Stimulated activated effector memory CD8-positive, alpha-beta T cell treated with anti-CD3 and anti-CD28 coated beads, Interleukin-12 subunit alpha, Interleukin-12 subunit beta, amount 100 ng/mL, for 72 hours (primary cell): ENCODE data around the gene DSTN.

Experiments
- ATAC-seq: fragments of 150-1000 bp; cut with Tn5 transposase; 2 replicates; pipeline ENCODE4 v1.10.0; 2021
- DNase-seq, 2 donors: peaks; one replicate each; pipeline ENCODE4 v3.0.0; 2021 to 2022; ENCODE audit warnings: low spot score in 2 of 2
- H3K27ac Mint-ChIP-seq: one replicate; pipeline ENCODE4 v1.8.0; 2022; ENCODE audit warnings: mild to moderate bottlenecking, mixed read lengths
- H3K36me3 Mint-ChIP-seq: one replicate; pipeline ENCODE4 v1.8.0; 2022; ENCODE audit warnings: mild to moderate bottlenecking, mixed read lengths
- H3K4me1 Mint-ChIP-seq: one replicate; pipeline ENCODE4 v1.8.0; 2022; ENCODE audit warnings: mixed read lengths
- H3K4me3 Mint-ChIP-seq: one replicate; pipeline ENCODE4 v1.8.0; 2022; ENCODE audit warnings: mild to moderate bottlenecking, mixed read lengths
- H3K9me3 Mint-ChIP-seq: one replicate; pipeline ENCODE4 v1.8.0; 2022; ENCODE audit warnings: mixed read lengths

The DSTN gene

GRCh38 chr20:17586250-17586649 is 16.4 kb downstream of the DSTN start:
- H3K27ac Mint-ChIP-seq: no peak overlapping the region
- no peak for ATAC-seq
- no peaks in the 10 kb centered on the region for H3K36me3 Mint-ChIP-seq
- peaks cover 15% of the 10 kb centered on the region for H3K4me1 Mint-ChIP-seq
- no peak overlapping the region for H3K4me3 Mint-ChIP-seq
- no peak for DNase-seq
- H3K9me3 Mint-ChIP-seq: no peaks in the 10 kb centered on the region

- ATAC-seq: no peak
- Mint-ChIP-seq H3K9me3 (no peaks in the 10 kb centered on the region), H3K4me3 (no peak overlapping the region), H3K27ac (no peak overlapping the region), H3K36me3 (no peaks in the 10 kb centered on the region), H3K4me1 (peaks cover 11% of the 10 kb centered on the region)
- no peak for DNase-seq
Measured at GRCh38 chr20:17587148-17587547, 17.3 kb downstream of the DSTN start.

DNA sequence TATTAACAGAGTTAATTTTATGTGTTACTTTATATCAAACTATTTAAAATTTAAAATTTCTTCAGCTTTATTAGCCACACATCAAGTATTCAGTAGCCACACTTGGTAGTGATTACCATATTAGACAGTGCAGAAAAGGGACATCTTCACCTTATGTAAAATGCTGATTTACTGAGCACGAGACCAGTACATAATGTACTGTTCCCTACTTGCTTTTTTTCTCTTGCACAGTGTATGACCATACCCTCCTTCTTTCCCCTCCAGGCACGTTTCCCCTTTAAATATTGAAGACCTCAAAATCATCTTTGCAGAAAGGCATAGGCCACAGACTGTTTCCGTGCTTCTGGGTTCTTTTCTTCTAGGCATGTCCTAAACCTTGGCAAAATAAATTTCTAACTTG is 17.9 kb downstream of the DSTN start:
- peaks cover 15% of the 10 kb centered on the region for H3K4me1 Mint-ChIP-seq
- H3K36me3 Mint-ChIP-seq: no peaks in the 10 kb centered on the region
- ATAC-seq (no peak), DNase-seq (no peak)
- H3K27ac Mint-ChIP-seq: no peak overlapping the region
- H3K9me3 Mint-ChIP-seq: no peaks in the 10 kb centered on the region
- H3K4me3 Mint-ChIP-seq: no peak overlapping the region

- Mint-ChIP-seq H3K36me3 (no peaks in the 10 kb centered on the region), H3K4me1 (peaks cover 23% of the 10 kb centered on the region), H3K4me3 (no peak overlapping the region), H3K27ac (no peak overlapping the region), H3K9me3 (no peaks in the 10 kb centered on the region)
- ATAC-seq (no peak), DNase-seq (no peak)
Measured at GRCh38 chr20:17589161-17589834, 19.4 kb downstream of the DSTN start.

- Mint-ChIP-seq H3K9me3 (no peaks in the 10 kb centered on the region), H3K4me1 (peaks cover 28% of the 10 kb centered on the region), H3K36me3 (no peaks in the 10 kb centered on the region), H3K4me3 (no peak overlapping the region), H3K27ac (no peak overlapping the region)
- ATAC-seq: no peak
- no peak for DNase-seq
Measured at GRCh38 chr20:17590245-17590644, 20.4 kb downstream of the DSTN start.

- peaks cover 45% of the 10 kb centered on the region for H3K4me1 Mint-ChIP-seq
- no peak for ATAC-seq
- H3K9me3 Mint-ChIP-seq: no peaks in the 10 kb centered on the region
- no peak overlapping the region for H3K27ac Mint-ChIP-seq
- no peaks in the 10 kb centered on the region for H3K36me3 Mint-ChIP-seq
- no peak overlapping the region for H3K4me3 Mint-ChIP-seq
- no peak for DNase-seq
Measured at GRCh38 chr20:17593902-17594301, 24.0 kb downstream of the DSTN start.

GRCh38 chr20:17594443-17594842 is 24.6 kb downstream of the DSTN start:
- no peak for ATAC-seq
- H3K27ac Mint-ChIP-seq: no peak overlapping the region
- no peak overlapping the region for H3K4me3 Mint-ChIP-seq
- H3K9me3 Mint-ChIP-seq: no peaks in the 10 kb centered on the region
- DNase-seq: no peak
- no peaks in the 10 kb centered on the region for H3K36me3 Mint-ChIP-seq
- H3K4me1 Mint-ChIP-seq: peaks cover 45% of the 10 kb centered on the region

DNA sequence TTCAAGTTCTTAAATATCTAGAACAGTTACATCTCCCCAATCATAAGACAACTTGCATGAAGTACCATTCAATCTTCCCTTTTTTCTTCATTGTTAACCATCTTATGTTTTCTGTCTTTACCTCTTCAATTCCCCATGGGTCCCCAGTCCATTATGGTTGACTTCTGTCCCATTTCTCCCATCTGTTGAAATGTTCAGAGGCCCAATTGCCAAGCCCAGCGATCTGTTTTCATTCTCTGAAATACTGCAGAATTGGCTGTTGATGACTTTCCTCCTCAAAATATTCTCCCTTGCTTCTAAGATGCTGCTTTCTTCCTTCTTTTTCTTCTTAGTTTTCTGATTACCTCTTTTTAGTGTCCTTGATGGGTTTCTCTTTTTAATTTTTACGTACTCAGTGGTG is 26.0 kb downstream of the DSTN start:
- H3K9me3 Mint-ChIP-seq: no peaks in the 10 kb centered on the region
- H3K36me3 Mint-ChIP-seq: peaks cover 4% of the 10 kb centered on the region
- H3K4me1 Mint-ChIP-seq: peaks cover 45% of the 10 kb centered on the region
- H3K27ac Mint-ChIP-seq: no peak overlapping the region
- no peak overlapping the region for H3K4me3 Mint-ChIP-seq
- DNase-seq (no peak), ATAC-seq (no peak)

GRCh38 chr20:17598013-17598550 is 28.2 kb downstream of the DSTN start:
- Mint-ChIP-seq H3K9me3 (no peaks in the 10 kb centered on the region), H3K27ac (no peak overlapping the region), H3K4me3 (no peak overlapping the region), H3K4me1 (peaks cover 44% of the 10 kb centered on the region), H3K36me3 (peaks cover 17% of the 10 kb centered on the region)
- ATAC-seq (no peak), DNase-seq (no peak)

DNA sequence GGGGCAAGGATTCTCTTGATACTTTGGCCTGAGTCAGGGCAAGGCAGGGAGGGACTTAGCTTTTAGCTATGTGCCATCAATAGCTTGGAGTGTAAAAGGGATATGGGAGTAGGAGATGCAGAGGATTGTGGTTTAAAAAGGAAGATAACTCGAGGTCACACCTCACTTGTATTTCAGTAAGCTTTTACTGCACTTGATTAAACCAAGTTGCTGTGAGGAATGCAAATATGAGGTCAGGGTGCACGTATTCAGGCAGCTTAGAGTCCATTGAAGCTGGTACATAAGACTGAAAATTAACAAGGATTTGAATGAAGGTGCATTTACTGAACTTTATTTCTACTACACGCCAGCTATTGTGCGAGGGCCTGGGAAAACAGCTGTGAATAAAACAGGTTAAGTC is 32.1 kb downstream of the DSTN start:
- Mint-ChIP-seq H3K36me3 (peaks cover 31% of the 10 kb centered on the region), H3K27ac (no peak overlapping the region), H3K4me3 (no peak overlapping the region), H3K4me1 (peaks cover 12% of the 10 kb centered on the region), H3K9me3 (no peaks in the 10 kb centered on the region)
- DNase-seq (no peak), ATAC-seq (no peak)

- no peaks in the 10 kb centered on the region for H3K9me3 Mint-ChIP-seq
- no peak for ATAC-seq
- peaks cover 31% of the 10 kb centered on the region for H3K36me3 Mint-ChIP-seq
- no peak overlapping the region for H3K27ac Mint-ChIP-seq
- peaks cover 11% of the 10 kb centered on the region for H3K4me1 Mint-ChIP-seq
- H3K4me3 Mint-ChIP-seq: no peak overlapping the region
- DNase-seq: no peak
Measured at GRCh38 chr20:17602493-17602892, 32.6 kb downstream of the DSTN start.

DNA sequence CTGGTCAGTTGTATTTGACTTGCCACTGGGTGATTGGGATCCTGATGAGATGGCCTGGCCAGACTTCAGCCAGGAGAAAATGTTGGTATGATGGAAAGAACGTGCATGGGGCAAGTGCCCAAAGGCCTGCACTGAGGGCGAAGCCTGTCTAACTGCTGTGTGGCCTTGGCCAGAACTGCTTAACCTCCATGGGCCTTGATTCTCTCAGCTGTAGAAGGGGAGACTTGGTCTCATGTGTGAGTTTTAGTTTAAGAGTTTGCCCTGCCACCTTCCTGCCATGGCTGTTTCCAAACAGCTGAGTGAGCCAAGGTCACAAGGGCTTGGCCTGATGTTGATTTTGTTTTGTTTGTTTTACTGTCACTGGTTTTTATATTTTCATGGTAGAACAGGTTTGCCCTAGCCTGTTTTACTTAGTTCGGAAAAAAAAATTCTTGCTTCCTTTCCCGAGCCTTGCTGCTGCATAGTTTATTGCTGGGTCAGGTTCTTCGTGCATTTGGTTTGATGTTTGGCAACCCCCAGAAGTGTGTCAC is 35.3 kb downstream of the DSTN start:
- DNase-seq (no peak), ATAC-seq (no peak)
- Mint-ChIP-seq H3K27ac (no peak overlapping the region), H3K4me3 (no peak overlapping the region), H3K9me3 (no peaks in the 10 kb centered on the region), H3K36me3 (peaks cover 36% of the 10 kb centered on the region), H3K4me1 (peaks cover 19% of the 10 kb centered on the region)

DNA sequence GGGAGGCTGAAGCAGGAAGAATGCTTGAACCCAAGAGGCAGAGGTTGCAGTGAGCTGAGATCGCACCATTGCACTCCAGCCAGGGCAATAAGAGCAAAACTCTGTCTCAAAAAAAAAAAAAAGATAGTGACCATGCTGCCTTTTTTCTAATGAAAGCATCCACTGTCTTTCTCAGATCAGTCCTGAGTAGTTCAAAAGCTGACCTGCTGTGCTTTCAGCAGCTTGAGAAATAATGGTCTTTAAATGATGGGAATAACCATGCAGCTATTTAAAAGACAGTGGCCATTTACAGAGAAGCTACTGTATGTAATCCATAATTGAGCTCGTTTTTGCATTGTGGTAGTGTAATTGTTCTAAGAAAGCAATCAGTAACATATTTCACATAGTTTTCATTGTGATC is 36.1 kb downstream of the DSTN start:
- H3K27ac Mint-ChIP-seq: no peak overlapping the region
- H3K9me3 Mint-ChIP-seq: no peaks in the 10 kb centered on the region
- no peak for DNase-seq
- no peak for ATAC-seq
- peaks cover 27% of the 10 kb centered on the region for H3K4me1 Mint-ChIP-seq
- H3K36me3 Mint-ChIP-seq: peaks cover 31% of the 10 kb centered on the region
- H3K4me3 Mint-ChIP-seq: no peak overlapping the region

GRCh38 chr20:17608701-17609497 is 39.0 kb downstream of the DSTN start:
- DNase-seq (no peak), ATAC-seq (no peak)
- Mint-ChIP-seq H3K9me3 (no peaks in the 10 kb centered on the region), H3K4me3 (no peak overlapping the region), H3K4me1 (peaks cover 38% of the 10 kb centered on the region), H3K36me3 (peaks cover 26% of the 10 kb centered on the region), H3K27ac (peak overlapping the region; percentile 97)

- H3K4me1 Mint-ChIP-seq: peaks cover 38% of the 10 kb centered on the region
- H3K27ac Mint-ChIP-seq: peak overlapping the region; percentile 97
- DNase-seq (no peak), ATAC-seq (no peak)
- H3K9me3 Mint-ChIP-seq: no peaks in the 10 kb centered on the region
- H3K4me3 Mint-ChIP-seq: peak overlapping the region; percentile 62
- H3K36me3 Mint-ChIP-seq: peaks cover 19% of the 10 kb centered on the region
Measured at GRCh38 chr20:17609811-17610377, 40.0 kb downstream of the DSTN start.
